SJSA1 (cell line): Measurements from ENCODE around the gene AKAP10. TPM values are rescaled to one million over a fixed set of nuclear protein-coding genes. Genes with fewer than 3 reads are reported as not detected.
"Not testable (repeated sequence)": the region's sequence is repeated elsewhere in the genome, so short reads cannot be mapped to it uniquely, and the experiment has no call there.

Experiments
- DNase-seq, 2 experiments: peaks; one replicate each; pipeline ENCODE4 v3.0.0-alpha.2; 2015 to 2020; ENCODE audit warnings: low spot score in 2 of 2, low read depth in 1 of 2
- H3K27ac ChIP-seq: fragments of 250-450 bp; sonication (Bioruptor Pico); 2 replicates; pipeline ENCODE4 v1.5.1; 2020; ENCODE audit warnings: mild to moderate bottlenecking, moderate library complexity
- H3K27me3 ChIP-seq: fragments of 250-450 bp; sonication (Bioruptor Pico); replicated peaks from 2 replicates; pipeline ENCODE4 v1.5.1; 2020; ENCODE audit warnings: mild to moderate bottlenecking, moderate library complexity
- H3K36me3 ChIP-seq: fragments of 250-450 bp; sonication (Bioruptor Pico); 2 replicates; pipeline ENCODE4 v1.5.1; 2020; ENCODE audit warnings: mild to moderate bottlenecking
- H3K4me1 ChIP-seq: fragments of 250-450 bp; sonication (Bioruptor Pico); replicated peaks from 2 replicates; pipeline ENCODE4 v1.6.1; 2021; ENCODE audit warnings: mild to moderate bottlenecking
- H3K4me3 ChIP-seq: fragments of 250-450 bp; sonication (Bioruptor Pico); 2 replicates; pipeline ENCODE4 v1.5.1; 2020; ENCODE audit warnings: mild to moderate bottlenecking
- H3K9me3 ChIP-seq: fragments of 250-450 bp; sonication (Bioruptor Pico); replicated peaks from 2 replicates; pipeline ENCODE4 v1.5.1; 2020; ENCODE audit warnings: mild to moderate bottlenecking
- total RNA-seq: library from RNA; depleted of rRNA; stranded (reverse); fragments of >200 nt; shearing (Covaris generic); gene quantifications from 2 replicates; pipeline ENCODE4 v1.2.3, GENCODE V29; 2014

Gene AKAP10
- total RNA-seq, 1 experiment from 2014 or later = 18.2 TPM

- H3K4me3 ChIP-seq = no peak overlapping the region
- H3K4me1 ChIP-seq = peaks cover 3% of the 10 kb centered on the region; the same call in 1 of the 2 replicates
- no peaks in the 10 kb centered on the region for H3K36me3 ChIP-seq
- H3K27me3 ChIP-seq = no peaks in the 10 kb centered on the region
- H3K9me3 ChIP-seq = no peaks in the 10 kb centered on the region
- peak; percentile 62 to 81 for DNase-seq
- no peak overlapping the region for H3K27ac ChIP-seq
These were observed 15.4 kb upstream of the AKAP10 start for GRCh38 chr17:19992803-19993713.

- Histone ChIP-seq H3K9me3 (no peaks in the 10 kb centered on the region), H3K27ac (no peak overlapping the region), H3K4me3 (no peak overlapping the region), H3K27me3 (no peaks in the 10 kb centered on the region), H3K4me1 (peaks cover 3% of the 10 kb centered on the region; the same call in 1 of the 2 replicates), H3K36me3 (no peaks in the 10 kb centered on the region)
- peak in 1 of 2 experiments; percentile 10 for DNase-seq
These were observed 13.7 kb upstream of the AKAP10 start for GRCh38 chr17:19991252-19991885.

GRCh38 chr17:19987897-19988296 is 10.3 kb upstream of the AKAP10 start:
- no peaks in the 10 kb centered on the region for H3K27me3 ChIP-seq
- no peaks in the 10 kb centered on the region for H3K36me3 ChIP-seq
- no peak overlapping the region for H3K27ac ChIP-seq
- H3K9me3 ChIP-seq = no peaks in the 10 kb centered on the region
- no peak for DNase-seq
- no peak overlapping the region for H3K4me3 ChIP-seq
- H3K4me1 ChIP-seq = peaks cover 1% of the 10 kb centered on the region; the same call in 1 of the 2 replicates

GRCh38 chr17:19986941-19987861 is 9.6 kb upstream of the AKAP10 start:
- H3K36me3 ChIP-seq = no peaks in the 10 kb centered on the region

DNA sequence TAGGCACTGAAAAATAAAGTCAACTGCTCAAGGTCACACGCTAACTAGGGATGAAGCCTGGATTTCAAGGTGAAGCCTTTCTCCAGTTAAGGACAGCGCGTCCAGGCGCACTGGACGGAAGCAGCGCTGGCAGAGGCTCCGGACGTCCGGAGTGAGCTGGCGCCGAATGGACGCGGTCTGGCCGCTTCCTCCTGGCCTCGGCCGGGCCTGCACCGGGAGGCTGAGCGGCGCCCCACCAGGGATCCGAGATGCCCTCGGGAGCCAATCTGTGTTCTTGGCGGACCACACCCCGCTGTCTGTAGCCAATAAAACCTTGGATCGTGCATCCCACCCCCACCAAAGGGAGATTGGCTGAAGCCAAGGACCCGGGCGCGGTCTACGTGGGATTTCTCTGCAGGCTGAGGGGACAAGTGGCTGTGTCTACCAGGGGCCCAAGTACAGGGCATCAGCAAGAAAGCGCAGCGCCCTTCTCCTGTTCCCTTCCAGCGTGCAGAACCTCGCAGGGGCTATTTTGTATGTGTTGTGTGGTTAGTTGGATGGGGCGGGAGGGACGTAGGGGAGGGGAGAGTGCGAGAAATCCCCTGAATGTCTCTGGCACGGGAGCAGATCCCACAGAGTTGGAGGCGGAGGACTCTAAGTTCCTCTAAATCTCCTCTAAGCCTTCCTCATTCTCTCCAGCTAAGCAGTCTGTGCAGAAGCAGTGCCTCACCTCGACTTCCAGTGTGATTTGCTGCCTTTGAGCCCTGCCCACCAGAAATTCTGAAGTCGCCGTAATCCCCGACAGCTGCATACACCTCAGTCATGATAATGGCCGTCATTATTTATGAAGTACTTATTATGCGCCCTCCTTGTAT is 2.5 kb upstream of the AKAP10 start:
- Histone ChIP-seq H3K4me3 (no peak overlapping the region), H3K9me3 (no peaks in the 10 kb centered on the region), H3K27ac (no peak overlapping the region), H3K36me3 (peaks cover 14% of the 10 kb centered on the region), H3K4me1 (peaks cover 13% of the 10 kb centered on the region), H3K27me3 (no peaks in the 10 kb centered on the region)
- DNase-seq = no peak

More at GRCh38 chr17:19986941-19987861, 9.6 kb upstream of the AKAP10 start:
- no peaks in the 10 kb centered on the region for H3K9me3 ChIP-seq
- H3K4me1 ChIP-seq = no peaks in the 10 kb centered on the region
- H3K27me3 ChIP-seq = no peaks in the 10 kb centered on the region
- DNase-seq = no peak
- H3K27ac ChIP-seq = no peak overlapping the region
- no peak overlapping the region for H3K4me3 ChIP-seq

DNA sequence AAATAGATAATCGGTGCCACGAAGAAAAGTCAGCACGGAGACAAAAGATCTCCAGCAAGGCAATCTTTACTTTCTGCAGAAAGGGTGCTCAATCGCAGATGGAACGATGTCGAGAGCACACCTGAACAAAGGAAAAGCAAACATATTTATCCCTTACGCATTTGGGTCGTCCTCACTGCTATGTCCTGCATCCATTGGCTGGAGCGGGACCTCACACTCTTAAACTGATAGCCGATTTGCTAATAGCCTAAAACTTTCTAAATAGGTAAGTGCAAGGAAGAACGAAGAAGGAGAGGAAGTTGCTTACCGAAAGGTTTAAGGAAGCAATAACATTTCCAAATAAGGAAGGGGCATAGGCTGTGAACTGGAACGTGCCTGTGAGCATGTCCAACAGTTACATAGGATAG is 1.2 kb upstream of the AKAP10 start:
- Histone ChIP-seq H3K36me3 (peaks cover 21% of the 10 kb centered on the region), H3K9me3 (no peaks in the 10 kb centered on the region), H3K4me3 (no peak overlapping the region), H3K27ac (no peak overlapping the region), H3K27me3 (no peaks in the 10 kb centered on the region), H3K4me1 (peaks cover 13% of the 10 kb centered on the region)
- no peak for DNase-seq

DNA sequence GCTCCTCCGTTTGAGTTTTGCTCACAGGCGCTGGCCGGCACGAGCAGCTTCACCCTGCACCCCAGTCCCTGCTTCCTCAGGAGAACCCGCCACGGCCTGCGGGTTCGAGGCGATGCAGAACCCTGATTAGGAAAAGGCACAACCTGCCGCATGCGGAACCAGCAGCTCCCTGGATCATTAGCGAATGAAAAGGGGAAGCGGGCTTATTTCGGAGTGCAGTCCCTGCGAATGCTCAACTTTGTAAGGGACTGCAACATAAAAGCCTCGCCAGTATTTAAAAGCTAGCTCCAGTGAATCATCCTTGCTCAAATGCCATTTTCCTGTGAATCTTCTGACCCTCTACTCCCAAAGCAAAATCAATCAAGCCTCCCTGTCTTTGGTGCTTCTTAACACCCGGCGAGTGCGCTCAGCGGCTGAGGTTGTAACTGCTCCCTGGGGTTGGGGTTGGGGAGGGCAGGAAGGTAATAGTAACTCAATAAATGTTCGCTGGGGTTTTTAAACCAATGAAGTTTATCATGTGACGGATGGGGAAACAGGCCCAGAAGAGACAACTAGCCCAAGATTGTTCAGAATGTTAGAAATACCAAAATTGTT is 678 bp upstream of the AKAP10 start:
- peaks cover 13% of the 10 kb centered on the region for H3K4me1 ChIP-seq
- H3K9me3 ChIP-seq = no peaks in the 10 kb centered on the region
- peak overlapping the region; percentile 83 for H3K27ac ChIP-seq
- peaks cover 25% of the 10 kb centered on the region for H3K36me3 ChIP-seq
- H3K4me3 ChIP-seq = peak overlapping the region; percentile 82
- DNase-seq = no peak
- H3K27me3 ChIP-seq = no peaks in the 10 kb centered on the region

GRCh38 chr17:19975601-19976000 is 2.0 kb downstream of the AKAP10 start:
- no peak for DNase-seq
- peaks cover 43% of the 10 kb centered on the region for H3K36me3 ChIP-seq
- no peak overlapping the region for H3K4me3 ChIP-seq
- H3K9me3 ChIP-seq = no peaks in the 10 kb centered on the region
- H3K4me1 ChIP-seq = peaks cover 13% of the 10 kb centered on the region
- H3K27me3 ChIP-seq = no peaks in the 10 kb centered on the region
- no peak overlapping the region for H3K27ac ChIP-seq

DNA sequence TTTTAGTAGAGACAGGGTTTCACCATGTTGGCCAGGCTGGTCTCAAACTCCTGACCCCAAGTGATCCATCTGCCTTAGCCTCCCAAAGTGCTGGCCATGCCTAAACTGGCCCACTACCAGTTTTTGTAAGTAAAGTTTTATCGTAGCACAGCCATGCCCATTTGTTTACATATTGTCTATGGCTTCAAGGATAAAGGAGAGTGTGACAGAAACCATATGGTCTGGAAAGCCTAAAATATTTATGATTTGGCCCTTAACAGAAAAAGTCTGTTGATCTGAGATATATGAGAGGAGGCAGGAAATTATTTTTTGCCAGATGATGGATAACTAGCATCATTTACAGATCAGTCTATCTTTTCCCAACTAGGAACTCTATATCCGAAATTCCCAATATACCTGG is 4.5 kb downstream of the AKAP10 start:
- peaks cover 54% of the 10 kb centered on the region for H3K36me3 ChIP-seq
- DNase-seq = no peak
- no peaks in the 10 kb centered on the region for H3K9me3 ChIP-seq
- no peak overlapping the region for H3K4me3 ChIP-seq
- H3K27ac ChIP-seq = no peak overlapping the region
- peaks cover 9% of the 10 kb centered on the region for H3K4me1 ChIP-seq
- no peaks in the 10 kb centered on the region for H3K27me3 ChIP-seq

DNA sequence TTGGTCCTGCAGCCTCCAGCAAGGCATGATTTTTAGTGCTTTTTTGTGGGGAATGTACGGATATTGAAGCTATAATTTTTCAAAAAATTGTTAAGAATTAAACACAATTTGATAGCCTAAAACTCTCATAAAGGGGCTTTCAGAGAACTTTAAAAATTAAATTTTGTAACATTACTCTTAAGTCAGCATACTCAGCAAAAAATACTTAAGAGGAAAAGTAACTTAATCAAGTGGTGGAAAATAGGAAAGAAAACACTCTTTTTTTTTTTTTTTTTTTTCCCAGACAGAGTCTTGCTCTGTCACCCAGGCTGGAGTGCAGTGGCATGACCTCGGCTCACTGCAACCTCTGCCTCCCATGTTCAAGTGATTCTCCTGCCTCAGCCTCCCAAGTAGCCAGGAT is 14.7 kb downstream of the AKAP10 start:
- not testable (repeated sequence) for H3K9me3 ChIP-seq, H3K27ac ChIP-seq, DNase-seq, H3K27me3 ChIP-seq, H3K4me3 ChIP-seq
- Histone ChIP-seq H3K4me1 (peaks cover 13% of the 10 kb centered on the region), H3K36me3 (peaks cover 63% of the 10 kb centered on the region)

DNA sequence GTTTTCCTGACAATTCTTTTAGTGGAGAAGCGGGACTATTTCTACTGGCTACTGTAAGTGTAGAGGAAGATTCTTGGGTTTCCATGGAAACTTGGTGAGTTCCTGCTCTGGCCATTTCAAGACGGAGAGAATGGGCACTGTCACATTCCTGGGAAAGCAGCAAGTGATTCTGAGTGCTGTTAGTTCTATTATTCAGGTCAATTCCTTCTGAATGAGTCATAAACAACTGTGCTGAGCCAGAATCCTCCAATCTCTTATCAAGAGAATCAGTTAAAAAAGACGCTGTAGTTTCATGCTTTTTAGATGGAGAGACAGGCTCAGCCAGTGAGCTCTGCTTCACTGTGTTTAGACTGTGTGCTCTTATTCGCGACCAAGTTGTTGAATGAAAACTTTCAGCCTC is 19.6 kb downstream of the AKAP10 start:
- Histone ChIP-seq H3K27me3 (no peaks in the 10 kb centered on the region), H3K9me3 (no peaks in the 10 kb centered on the region), H3K4me1 (peaks cover 17% of the 10 kb centered on the region), H3K36me3 (peaks cover 55% of the 10 kb centered on the region), H3K4me3 (no peak overlapping the region), H3K27ac (peak overlapping the region; percentile 90)
- DNase-seq = peak; percentile 84 to 85

DNA sequence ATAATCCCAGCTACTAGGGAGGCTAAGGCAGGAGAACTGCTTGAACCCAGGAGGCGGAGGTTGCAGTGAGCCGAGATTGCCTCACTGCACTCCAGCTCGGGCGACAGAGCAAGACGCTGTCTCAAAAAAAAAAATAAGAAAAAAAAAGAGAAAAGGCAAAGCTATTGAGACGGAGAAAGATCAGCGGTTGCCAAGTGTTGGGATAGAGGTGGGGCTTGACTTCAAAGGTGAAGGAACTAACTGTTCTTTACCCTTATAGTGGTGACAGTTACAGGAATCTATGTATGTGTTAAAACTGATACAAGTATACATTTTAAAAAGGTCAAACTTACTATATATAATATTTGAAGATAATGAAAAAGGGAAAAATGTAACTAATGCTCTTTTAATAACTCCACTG is 22.5 kb downstream of the AKAP10 start:
- no peak for DNase-seq
- Histone ChIP-seq H3K27ac (no peak overlapping the region), H3K4me3 (no peak overlapping the region), H3K27me3 (no peaks in the 10 kb centered on the region), H3K36me3 (peaks cover 34% of the 10 kb centered on the region), H3K9me3 (no peaks in the 10 kb centered on the region), H3K4me1 (peaks cover 17% of the 10 kb centered on the region)
